Sigmoid colon (tissue), 7 donors: ENCODE results near the gene SCAMP1. TPM values are rescaled to one million over a fixed set of nuclear protein-coding genes. Genes with fewer than 3 reads are reported as not detected.

ENCODE experiments used
- DNase-seq: peaks from one replicate; pipeline ENCODE4 v3.0.0-alpha.2; 2019
- H3K27ac ChIP-seq, 4 donors: fragments of 200-600 bp; sonication (generic); one replicate each; pipeline ENCODE4 v1.5.1; 2016 to 2019; ENCODE audit warnings: mild to moderate bottlenecking in 1 of 4
- H3K27me3 ChIP-seq, 3 donors: fragments of 200-600 bp; sonication (generic); one replicate each; pipeline ENCODE4 v1.5.1; 2019; ENCODE audit warnings: mild to moderate bottlenecking in 1 of 3
- H3K36me3 ChIP-seq, 4 donors: fragments of 200-600 bp; sonication (generic); one replicate each; pipeline ENCODE4 v1.5.1; 2016 to 2019
- H3K4me1 ChIP-seq, 4 donors: fragments of 200-600 bp; sonication (generic); one replicate each; pipeline ENCODE4 v1.5.1; 2017 to 2019
- H3K4me3 ChIP-seq, 4 donors: fragments of 200-600 bp; sonication (generic); one replicate each; pipeline ENCODE4 v1.5.1; 2017 to 2019; ENCODE audit warnings: mild to moderate bottlenecking in 2 of 4, moderate library complexity in 1 of 4
- H3K9me3 ChIP-seq, 4 donors: fragments of 200-600 bp in 3 of 4; sonication (generic) in 3 of 4; one replicate each; pipeline versions ENCODE4 v1.5.1 to v1.6.1; 2013 to 2019
- EP300 ChIP-seq, 4 donors: sonication (generic); formaldehyde crosslinking; IDR thresholded peaks; one replicate each; pipeline ENCODE4 v1.6.1; 2017; ENCODE audit warnings: antibody characterized with exemption in 4 of 4
- POLR2A ChIP-seq, 2 donors: fragments of 450-650 bp; IDR thresholded peaks; one replicate each; pipeline ENCODE4 v1.6.1; 2016; ENCODE audit warnings: antibody characterized with exemption in 2 of 2, mild to moderate bottlenecking in 2 of 2, moderate library complexity in 2 of 2
- POLR2AphosphoS5 ChIP-seq, 4 donors: sonication (generic); formaldehyde crosslinking; IDR thresholded peaks; one replicate each; pipeline ENCODE4 v1.6.1; 2017; ENCODE audit warnings: antibody characterized with exemption in 4 of 4
- WGBS, 2 donors: extraction: QIAGEN DNeasy Blood & Tissue Kit; methylation state at CpG; one replicate each; pipeline ENCODE4 v1.1.7; 2013; 5-methylcytosine and 5-hydroxymethylcytosine counted together
- intact Hi-C: fragments of 100-400 bp; cut with DNase I; formaldehyde crosslinking; loops from one replicate; pipeline ENCODE4 v1.15.1; 2023
- polyA plus RNA-seq, 3 donors: library from polyadenylated mRNA; stranded (reverse); fragments of 200-250 nt; gene quantifications; one replicate each; pipeline ENCODE4 v1.2.3, GENCODE V29; 2013
- small RNA-seq, 3 donors: library from RNA; depleted of rRNA; stranded (forward); fragments of <200 nt; gene quantifications; one replicate each; pipeline ENCODE3, GENCODE V24; 2016
- total RNA-seq, 4 donors: library from RNA; depleted of rRNA; stranded (reverse); fragments of >200 nt; gene quantifications; one replicate each; pipeline ENCODE4 v1.1.0, GENCODE V29; 2016
- TF ChIP-seq, protein P1 (sequence below), 4 experiments: fragments of 450-650 bp in 3 of 4; fragments of 200-600 bp in 1 of 4; IDR thresholded peaks; one replicate each; pipeline ENCODE4 v1.5.1; 2016 to 2019; ENCODE audit warnings: antibody characterized with exemption in 4 of 4, mild to moderate bottlenecking in 3 of 4, moderate library complexity in 2 of 4
- donor health status: healthy with polysubstance abuse.
- donor health status: Bipolar disorder and iron deficiency.
- donor health status: healthy.

Gene SCAMP1
- total and polyA plus RNA-seq, 7 donors: 3.9 to 45.3 (median 31.0) TPM

DNA sequence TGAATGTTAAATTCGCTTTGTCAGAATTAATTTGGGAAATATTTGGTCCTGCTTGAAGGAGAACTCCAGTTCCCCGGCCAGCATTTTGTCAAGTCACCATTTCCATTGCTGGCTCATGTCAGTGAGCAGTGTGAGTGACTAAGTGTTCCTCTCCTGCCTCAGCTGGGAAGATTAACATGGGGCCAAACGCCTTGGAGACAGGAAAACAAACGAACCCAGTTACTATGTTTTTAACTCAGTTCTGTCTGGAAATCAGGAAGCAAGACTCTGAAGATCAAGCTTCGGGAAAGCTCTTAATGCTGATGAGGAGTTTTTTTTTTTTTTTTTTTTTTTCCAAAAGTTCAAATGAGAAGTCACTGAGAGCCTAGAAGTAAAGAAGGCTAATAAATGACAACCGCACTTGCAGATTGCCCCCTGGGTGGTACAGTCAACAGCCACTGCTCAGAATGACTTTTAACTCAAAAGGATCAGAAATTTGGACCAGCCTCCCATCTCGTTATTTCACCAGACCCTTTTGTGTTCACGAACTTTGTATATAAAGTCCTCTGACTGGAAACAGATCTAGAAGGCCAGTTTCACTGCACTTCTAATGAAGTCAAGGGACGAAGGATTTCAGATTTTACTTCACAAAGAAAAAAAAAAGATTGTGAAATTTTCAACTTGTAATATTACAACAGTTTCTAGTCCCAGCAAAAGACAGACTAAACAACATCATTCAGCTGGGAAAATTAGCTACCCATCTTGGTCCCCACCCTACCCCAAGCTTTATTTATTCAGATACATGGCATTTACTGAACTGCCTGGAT, 166.8 kb downstream of the SCAMP1 start:
- 66 to 77% methylated on average over 9 of the region's 9 CpGs for WGBS, 2 donors
- no peaks in the 10 kb centered on the region for H3K27me3 ChIP-seq
- peaks cover 0 to 80% (median 44%) of the 10 kb centered on the region in 4 donors for H3K4me1 ChIP-seq
- intact Hi-C loops: no loop called here
- TF ChIP-seq POLR2AphosphoS5 (IDR thresholded peaks at IDR 0.05) (peak; percentile 52 to 89 (median 72)), POLR2A (IDR thresholded peaks at IDR 0.05) (no peak), EP300 (IDR thresholded peaks at IDR 0.05) (peak in 2 of 4 donors; percentile 1 to 19)
- TF ChIP-seq, protein P1, sequence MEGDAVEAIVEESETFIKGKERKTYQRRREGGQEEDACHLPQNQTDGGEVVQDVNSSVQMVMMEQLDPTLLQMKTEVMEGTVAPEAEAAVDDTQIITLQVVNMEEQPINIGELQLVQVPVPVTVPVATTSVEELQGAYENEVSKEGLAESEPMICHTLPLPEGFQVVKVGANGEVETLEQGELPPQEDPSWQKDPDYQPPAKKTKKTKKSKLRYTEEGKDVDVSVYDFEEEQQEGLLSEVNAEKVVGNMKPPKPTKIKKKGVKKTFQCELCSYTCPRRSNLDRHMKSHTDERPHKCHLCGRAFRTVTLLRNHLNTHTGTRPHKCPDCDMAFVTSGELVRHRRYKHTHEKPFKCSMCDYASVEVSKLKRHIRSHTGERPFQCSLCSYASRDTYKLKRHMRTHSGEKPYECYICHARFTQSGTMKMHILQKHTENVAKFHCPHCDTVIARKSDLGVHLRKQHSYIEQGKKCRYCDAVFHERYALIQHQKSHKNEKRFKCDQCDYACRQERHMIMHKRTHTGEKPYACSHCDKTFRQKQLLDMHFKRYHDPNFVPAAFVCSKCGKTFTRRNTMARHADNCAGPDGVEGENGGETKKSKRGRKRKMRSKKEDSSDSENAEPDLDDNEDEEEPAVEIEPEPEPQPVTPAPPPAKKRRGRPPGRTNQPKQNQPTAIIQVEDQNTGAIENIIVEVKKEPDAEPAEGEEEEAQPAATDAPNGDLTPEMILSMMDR (IDR thresholded peaks at IDR 0.05): no peak
- no peaks in the 10 kb centered on the region for H3K36me3 ChIP-seq
- H3K4me3 ChIP-seq: peak overlapping the region in 1 of 4 donors; percentile 2
- H3K9me3 ChIP-seq: no peaks in the 10 kb centered on the region
- peak; percentile 92 for DNase-seq
- H3K27ac ChIP-seq: peak overlapping the region; percentile 66 to 86 (median 82)

DNA sequence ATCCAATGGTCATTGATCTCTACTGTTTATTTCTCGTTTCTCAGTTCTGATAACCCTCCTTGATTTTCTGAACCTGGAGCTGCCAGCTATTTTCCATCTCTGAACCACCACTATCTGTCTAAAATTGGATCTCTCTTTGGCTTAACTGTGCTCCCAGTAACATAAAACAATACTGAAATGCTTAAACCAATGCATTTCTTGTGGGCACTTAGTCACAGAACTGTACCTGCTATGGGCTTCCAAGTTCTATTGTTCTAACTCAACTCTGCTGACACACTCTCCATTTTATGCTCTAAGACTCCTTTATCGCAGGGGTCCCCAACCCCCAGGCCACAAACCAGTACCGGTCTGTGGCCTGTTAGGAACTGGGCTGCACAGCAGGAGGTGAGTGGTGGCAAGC, 167.5 kb downstream of the SCAMP1 start:
- Histone ChIP-seq H3K4me3 (no peak overlapping the region), H3K27me3 (no peaks in the 10 kb centered on the region), H3K27ac (peak overlapping the region; percentile 66 to 86 (median 82)), H3K9me3 (no peaks in the 10 kb centered on the region), H3K4me1 (peaks cover 0 to 73% (median 45%) of the 10 kb centered on the region in 4 donors), H3K36me3 (no peaks in the 10 kb centered on the region)
- intact Hi-C loops: loop anchor here (2.0 kb wide), 1 partner anchor 437 kb away; no protein-coding TSS in a partner anchor
- 93 to 96% methylated on average over 3 of the region's 3 CpGs for WGBS, 2 donors
- DNase-seq: no peak
- TF ChIP-seq POLR2AphosphoS5 (IDR thresholded peaks at IDR 0.05): no peak

Small RNA genes within 50 kb of the gene (small RNA-seq; reads per million reads assigned to genes)
- 0 reads per million in 3 donors for gene RF00019
- gene RNU6-183P: 0 reads per million in 3 donors

Other genes with a start within 250 kb of the SCAMP1 start
- gene AP3B1, start 65.9 kb upstream of the SCAMP1 start, total RNA-seq: 10 to 100 TPM; 34.6 to 48.2 (median 39.5) TPM
- gene AP3B1, start 65.9 kb upstream of the SCAMP1 start, polyA plus RNA-seq: 10 to 100 TPM; 26.8 to 37.2 (median 31.2) TPM